HG02610 (cell line): Measurements from ENCODE around the gene BNIP3.
"Not testable (repeated sequence)": the region's sequence is repeated elsewhere in the genome, so short reads cannot be mapped to it uniquely, and the experiment has no call there.

ENCODE experiments used
- ATAC-seq: cut with Tn5 transposase; IDR thresholded peaks from one replicate; pipeline ENCODE4 v1.9.1; 2021; ENCODE audit warnings: mild to moderate bottlenecking, moderate library complexity; ENCODE audit not compliant: unreplicated experiment

BNIP3 gene

DNA sequence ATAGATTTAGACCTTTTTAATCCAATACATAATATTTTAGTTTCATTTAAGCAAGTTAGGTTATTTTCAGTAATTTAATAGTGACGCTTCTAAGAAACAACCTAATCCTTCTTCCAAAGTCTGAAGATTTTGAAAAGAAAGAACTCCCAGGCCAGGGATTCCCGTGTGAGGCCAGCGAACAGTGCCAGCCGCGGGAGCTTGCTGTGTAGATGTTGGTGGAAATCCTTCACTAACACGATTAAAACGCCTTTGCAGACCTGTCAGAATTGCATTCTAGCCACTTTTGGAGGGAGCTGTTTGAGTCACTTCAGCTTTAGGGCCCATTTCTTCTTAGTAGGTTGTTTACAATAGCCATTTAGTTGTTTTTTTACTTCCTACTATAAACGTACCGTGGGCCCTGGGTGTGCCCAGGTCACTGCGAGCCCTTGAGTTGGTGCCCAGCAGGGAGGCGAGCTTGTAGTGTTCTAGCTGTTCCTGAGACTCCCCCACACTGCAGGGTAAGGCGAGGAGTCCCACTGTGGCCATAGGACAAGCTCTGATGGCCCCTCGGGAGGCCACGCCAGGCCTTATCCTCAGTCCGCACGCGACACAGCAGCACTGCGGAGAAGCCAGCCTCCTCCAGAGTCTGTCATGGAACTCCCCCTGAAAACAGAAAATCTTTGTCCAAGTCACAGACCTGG, 48.6 kb downstream of the BNIP3 start:
- no peak for ATAC-seq

GRCh38 chr10:131931981-131932380, 49.7 kb downstream of the BNIP3 start:
- no peak for ATAC-seq

DNA sequence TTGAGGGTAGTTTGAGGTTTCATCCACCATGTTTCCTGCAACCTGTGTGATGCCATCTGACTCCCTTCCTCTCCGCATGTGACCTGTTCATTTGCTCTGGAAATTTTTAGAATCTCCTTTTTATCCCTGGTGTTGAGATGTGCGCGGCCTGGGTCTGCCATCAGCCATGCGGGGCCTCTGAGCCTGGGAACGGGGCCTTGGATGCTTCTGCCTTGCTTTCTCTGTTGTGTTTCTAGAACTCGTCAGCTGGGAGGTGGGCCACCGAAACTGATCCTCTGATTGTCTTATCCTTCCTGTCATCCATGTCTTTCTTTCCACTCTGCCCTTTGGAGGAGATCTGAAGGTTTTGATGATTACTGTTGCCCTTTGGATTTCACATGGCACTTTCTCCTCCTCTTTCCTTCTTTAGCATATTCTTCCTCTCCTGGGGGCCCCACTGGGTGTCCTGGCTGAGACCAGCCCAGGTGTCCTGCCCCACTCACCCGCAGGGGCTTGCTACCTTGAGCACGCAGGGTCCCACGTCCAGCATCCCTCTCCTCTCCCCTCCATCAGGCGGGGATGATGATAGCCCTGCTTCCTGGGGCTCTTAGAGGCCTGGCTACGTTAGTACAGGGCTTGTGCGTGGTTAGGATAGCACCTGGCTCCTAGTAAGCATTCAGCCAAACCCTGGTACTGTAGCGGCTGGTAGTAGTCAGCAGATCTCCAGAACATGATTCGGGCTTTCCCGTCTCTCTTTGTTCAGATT, 51.0 kb downstream of the BNIP3 start:
- no peak for ATAC-seq

DNA sequence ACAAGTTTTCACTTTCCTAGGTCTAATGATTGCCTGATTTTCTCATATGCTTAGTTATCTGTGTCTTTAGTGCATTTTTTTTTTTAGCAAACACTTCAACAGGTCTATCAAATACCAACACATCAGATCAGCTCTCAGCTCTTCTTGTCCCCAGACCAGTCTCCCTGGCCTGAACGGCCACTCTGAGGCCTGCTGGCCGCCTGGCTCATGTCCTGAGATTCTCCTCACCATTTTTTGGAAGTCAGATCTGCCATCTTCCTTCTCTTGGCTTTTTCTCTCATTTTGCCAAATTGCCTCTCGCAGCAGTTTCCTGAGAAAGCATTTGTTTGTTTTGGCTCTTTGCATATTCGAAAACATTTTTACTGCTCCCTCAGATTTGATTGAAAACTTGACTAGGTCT, 51.6 kb downstream of the BNIP3 start:
- no peak for ATAC-seq

- no peak for ATAC-seq
Measured at GRCh38 chr10:131929122-131929845, 52.4 kb downstream of the BNIP3 start.

DNA sequence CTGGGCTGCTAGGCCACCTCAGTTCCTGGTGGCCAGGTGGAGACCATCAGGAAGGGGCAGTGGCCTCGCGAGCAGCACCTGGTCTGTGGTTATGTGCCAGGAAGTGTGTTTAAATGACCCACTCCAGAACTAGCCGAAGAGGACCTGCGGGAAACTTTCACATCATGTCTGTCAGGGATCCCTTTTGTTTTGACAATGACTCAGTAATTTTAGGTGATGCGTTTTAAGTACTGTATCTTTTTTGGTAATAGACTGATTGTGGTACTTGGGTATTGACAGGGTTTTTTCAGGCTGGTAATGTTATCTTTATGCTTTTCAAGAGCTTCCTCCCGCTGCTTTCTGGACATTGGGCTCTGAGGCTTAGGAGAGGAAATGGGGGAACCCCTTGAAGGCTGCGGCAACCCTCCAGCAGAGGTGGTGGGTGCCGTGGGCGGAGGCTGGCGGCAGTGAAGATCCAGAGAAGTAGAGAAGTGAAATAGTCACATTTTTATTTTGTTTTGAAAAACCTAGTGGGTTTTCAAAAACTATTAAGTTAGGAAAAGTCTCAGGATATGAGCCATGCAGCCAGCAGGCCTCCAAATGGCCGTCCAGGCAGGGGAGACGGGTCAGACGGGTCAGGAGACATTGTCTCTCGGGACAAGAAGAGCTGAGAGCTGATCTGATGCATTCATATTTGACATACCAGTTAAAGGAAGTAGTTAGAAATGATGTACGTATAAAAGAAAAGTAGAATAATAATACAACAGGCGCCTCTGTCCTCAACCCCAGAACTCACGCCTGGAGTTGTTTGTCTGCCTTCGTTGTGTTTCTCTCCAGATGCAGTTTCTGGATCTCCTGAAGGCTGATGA, 53.3 kb downstream of the BNIP3 start:
- peak; percentile 82 for ATAC-seq

DNA sequence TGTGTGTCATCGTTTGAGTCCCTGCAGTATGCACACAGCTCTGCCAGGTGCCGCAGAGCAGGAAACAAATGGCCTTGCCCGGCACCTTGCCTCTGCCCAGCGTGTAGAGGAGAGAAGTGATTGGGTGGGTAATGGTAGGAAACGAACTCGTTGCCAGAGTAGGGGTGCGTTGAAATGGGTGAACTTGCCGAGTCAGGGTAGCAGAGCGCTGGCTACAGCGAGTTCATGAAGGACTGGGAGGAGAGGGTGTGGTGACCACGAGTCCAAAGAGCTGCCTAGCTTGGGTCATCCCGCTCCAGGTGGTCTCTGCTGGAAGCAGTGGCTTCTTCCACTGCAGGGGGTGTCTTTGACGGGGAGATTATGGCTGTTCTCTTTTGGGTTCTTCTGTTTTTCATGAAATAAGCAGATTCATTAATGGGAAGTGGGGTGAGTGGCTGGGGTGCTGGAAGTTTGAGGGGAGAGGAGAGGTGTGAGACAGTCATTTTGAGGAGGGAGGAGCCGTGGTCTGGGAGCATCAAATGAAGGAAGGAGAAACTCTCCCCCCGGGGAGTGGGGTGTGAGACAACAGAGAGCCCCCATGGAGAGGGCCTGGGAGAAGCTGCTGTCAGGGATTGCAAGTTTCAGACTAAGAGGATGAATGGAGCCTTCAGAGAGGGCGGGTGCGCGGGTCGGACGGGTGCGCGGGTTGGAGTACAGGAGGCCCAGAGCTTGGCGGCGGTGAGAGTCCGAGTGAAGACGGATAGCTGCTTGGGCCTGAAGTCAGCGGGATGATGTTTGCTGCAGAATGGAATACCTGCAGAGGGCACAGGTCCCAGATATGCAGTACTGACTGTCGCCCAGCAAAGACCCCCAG, 54.8 kb downstream of the BNIP3 start:
- ATAC-seq, result no peak

- ATAC-seq, result no peak
Measured at GRCh38 chr10:131926253-131926652, 55.5 kb downstream of the BNIP3 start.

DNA sequence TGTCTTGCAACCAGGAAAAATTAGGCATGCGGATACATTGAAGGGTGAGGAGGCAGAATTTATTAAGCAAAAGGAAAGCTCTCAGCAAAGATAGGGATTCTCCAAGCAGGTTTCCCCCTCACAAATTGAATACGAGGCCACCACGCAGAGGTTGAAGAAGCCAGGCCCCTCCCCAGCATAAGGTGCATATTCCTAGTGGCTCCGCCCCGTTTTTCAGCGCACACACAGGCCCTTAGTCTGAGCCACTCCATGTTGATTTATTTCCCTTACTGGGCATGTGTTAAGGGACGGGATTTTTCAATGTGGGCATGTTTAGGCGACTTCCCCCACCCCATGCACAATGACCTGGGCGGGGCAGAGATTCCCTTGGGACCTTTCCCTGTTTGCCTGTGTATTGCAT, 56.0 kb downstream of the BNIP3 start:
- ATAC-seq, result no peak

DNA sequence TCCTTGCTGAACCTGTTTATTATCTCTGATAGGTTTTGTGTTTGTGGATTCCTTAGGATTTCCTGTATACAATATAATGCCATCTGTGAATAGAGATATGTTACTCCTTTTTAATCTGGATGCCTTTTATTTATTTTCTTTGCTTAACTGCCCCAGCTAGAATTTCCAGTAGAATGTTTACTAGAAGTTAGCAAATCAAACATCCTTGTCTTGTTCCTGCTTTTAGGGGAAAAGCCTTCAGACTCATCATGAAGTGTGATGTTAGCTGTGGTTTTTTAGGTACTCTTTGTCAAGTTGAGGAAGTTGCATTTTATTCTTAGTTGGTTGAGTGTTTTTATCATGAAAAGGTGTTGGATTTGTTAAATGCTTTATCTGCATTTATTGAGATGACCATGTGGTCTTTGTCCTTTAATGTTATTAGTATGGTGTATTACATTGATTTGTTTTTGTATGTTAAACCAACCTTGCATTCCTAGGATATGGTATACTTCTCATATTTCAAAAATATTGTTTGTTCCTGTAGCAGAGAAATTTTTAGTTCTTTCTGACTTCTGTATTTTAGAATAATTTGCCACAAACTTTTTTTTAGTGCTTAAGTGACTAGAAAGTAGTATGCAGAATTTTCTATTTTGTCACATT, 56.6 kb downstream of the BNIP3 start:
- no peak for ATAC-seq

GRCh38 chr10:131923038-131923756, 58.5 kb downstream of the BNIP3 start:
- no peak for ATAC-seq

DNA sequence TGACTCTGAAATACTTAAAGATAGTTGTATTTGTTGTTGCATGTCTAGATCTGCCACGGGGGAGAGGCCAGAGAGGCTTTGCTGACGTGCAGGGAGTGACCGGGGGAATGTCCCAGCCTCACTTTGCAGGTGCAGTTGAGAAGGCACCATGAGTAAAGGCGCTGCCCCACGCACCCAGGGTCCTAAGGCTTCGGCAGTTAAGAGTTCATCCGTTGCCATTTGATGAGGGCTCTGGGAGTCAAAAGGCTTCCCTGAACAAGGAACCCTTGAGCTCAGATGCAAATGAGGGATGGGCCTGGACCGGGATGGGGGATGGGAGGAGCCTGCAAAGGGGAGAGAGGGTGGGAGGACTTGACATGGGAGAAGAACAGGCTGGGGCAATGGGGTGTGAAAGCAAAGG, 60.5 kb downstream of the BNIP3 start:
- peak; percentile 88 for ATAC-seq

DNA sequence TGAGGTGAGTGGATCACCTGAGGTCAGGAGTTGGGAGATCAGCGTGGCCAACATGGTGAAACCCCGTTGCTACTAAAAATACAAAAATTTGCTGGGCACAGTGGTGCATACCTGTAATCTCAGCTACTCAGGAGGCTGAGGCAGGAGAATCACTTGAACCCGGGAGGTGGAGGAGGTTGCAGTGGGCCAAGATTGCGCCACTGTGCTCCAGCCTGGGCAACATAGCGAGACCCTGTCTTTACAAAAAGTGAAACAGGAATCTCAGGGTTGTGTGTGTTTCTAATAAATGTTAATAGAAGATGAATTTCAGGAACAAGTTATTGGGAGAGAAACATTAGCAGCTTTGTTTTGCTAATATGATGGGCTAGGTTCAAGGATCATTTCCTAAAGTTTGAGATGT, 61.0 kb downstream of the BNIP3 start:
- ATAC-seq, result no peak

GRCh38 chr10:131920151-131920550, 61.6 kb downstream of the BNIP3 start:
- ATAC-seq, result no peak

GRCh38 chr10:131919461-131919860, 62.3 kb downstream of the BNIP3 start:
- ATAC-seq, result not testable (repeated sequence)
